Right renal cortex interstitium (tissue), 3 donors: ENCODE measurements around the gene TPPP2. TPM values are rescaled to one million over a fixed set of nuclear protein-coding genes. Genes with fewer than 3 reads are reported as not detected.

Source experiments
- DNase-seq, 3 donors: peaks; one replicate each; pipeline ENCODE4 v3.0.0-alpha.2; 2013; ENCODE audit warnings: low read depth in 3 of 3, low spot score in 2 of 3
- polyA plus RNA-seq, 3 donors: library from polyadenylated mRNA; unstranded; fragments of 120-200 nt; gene quantifications; one replicate each; pipeline ENCODE4 v1.2.1, GENCODE V29; 2013; ENCODE audit not compliant: insufficient read length in 3 of 3

The TPPP2 gene
- polyA plus RNA-seq, 3 donors, result 3.0 to 4.3 (median 3.7) TPM

DNA sequence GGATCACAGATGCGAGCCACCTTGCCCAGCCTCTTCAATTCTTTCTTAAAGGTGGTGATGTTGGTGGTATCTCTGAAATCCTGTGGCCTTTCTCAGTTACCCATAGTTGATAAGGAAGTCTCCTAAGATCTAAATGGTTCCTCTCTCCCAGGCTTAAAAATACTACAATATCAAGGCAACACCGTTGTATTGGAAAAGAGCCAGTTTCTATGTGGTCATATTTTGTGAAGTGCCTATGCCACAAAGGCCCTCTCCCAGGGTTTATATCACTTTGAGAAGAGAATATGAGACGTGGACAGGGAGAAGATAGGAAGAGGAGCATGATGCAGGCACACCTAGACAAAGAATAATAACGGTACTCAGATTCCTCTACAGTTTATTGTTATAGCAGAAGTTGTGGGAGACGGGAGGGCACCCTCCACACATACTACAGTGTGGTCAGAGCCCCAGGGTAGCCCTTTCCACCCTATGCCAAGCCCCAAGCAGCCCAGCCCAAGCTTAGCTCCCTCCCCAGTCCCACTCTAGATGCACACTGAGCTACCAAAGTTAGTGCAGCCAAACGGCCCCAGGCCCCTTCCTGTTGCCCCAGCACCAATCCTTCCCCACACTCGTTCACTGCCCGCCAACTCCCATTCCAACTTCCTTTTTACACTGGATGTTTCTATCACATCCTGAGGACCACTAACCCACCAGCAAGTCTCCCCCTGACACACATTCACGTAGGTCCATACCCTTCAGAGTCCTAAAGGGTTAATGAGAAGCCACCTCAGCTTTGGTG lies 13.4 kb upstream of the TPPP2 start:
- no peak for DNase-seq

DNA sequence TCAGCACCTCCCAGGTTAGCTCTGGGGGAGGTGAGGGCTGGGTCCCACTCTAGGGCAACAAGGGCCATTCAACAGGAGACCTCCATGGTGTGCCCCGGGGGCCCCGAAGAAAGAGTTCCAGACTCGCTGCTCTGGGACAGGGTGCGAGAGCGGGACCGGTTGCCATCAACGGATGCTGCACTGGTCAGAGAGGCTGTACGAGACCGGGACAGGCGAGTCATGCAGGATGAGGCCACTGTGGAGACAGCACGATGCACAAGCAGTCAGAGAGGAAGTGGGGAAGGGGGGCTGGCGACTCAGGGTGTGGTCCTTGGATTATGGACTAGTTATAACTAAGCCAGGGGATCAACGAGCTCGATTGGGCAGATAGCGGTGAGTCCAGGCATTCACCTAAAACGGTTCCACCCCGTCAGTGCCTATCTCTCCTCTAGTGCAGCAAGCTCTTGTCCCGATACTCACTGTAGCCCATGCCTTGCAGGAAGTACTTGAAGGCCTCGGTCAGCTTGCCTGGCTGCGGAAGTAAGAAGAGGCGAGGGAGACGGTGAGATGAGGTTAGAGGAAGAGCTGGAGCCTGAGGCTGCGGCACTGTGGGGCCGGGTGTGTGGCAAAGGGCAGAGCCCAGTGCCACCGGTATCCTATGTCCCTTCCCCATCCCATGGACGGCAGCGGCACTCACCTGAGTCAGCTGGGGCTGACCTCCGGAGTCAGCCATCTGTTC lies 12.3 kb upstream of the TPPP2 start:
- no peak for DNase-seq

DNA sequence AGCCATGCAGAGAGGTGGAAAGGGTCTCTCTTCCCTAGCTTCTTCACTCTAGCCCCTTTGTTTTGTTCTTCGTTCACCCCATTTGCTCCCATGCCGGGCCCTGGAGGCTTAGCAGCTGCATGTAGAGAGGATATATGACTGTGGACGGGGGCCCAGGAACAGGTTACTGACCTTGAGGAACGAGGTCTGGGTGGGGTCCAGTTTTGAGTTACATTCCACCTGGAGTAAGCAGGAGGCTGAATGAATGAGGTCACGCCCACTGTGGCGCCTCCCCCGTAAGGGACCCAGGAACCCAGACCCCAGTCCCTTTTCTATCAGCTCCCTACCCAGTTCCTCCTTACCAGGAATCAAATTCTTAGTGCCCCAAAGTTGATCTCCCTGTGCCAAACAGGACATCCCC lies 11.7 kb upstream of the TPPP2 start:
- DNase-seq, result no peak

DNA sequence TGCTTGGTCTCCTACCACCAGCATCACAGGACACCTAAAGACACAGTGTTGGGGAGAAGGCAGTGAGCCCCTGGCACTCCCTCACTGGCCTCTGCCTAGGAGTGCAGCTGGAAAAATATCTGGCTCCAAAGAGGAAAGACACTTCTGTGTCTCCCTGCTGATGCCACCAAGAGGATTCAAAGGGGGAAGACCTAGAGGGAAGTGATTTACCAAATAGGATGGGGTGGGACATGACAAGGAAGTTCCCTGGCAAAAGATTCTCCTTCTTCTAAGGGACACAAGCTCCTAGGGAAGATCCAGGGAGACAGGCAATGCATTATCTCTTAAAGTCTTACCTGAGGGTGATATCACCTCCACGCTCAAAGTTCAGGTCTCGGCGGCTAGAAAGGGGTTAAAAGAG lies 11.2 kb upstream of the TPPP2 start:
- no peak for DNase-seq

DNA sequence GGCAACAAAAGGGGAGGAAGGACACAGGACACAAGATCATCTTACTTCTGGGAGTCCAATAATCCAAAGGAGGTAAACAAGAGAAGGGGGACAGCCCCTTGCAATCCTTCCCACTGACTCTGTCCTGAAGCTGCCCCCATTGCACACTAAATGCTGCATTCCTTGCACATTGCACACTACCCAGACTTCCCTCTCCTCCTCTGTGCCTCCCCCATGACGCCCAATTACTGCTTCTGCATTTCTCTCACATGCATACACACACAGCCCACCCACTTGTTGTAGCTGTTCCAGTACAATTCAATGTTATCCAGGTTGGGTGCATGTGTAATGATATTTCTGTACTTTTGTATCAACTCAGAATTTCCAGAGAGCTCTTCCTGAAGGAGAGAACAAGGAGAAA lies 10.7 kb upstream of the TPPP2 start:
- no peak for DNase-seq

DNA sequence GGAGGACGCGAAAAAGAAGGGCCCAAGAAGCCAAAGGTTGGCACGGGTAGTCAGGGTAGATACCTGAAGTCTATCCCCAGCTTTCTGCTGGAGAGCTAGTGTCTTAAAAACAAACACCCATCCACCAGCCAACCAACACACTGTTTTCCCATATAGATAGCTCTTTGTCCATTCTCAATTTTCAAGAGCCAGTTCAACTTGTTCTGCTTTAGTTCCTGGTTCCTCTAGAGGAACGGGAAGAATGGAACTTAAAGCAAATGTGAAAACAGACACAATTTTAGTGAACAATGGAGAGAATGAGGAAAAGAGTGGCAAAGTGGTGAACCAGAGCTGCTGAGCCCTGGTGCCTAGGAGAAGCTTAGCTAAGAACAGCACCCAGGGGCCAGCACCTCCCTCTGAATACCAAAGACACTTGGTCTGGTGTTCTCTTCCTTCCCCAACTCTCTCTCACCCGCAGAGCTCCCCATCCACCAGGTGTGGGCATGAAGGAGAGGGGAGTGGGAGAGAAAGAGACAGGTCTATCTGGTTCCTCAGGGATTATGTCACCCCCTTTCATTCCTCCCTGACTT lies 9.0 kb upstream of the TPPP2 start:
- no peak for DNase-seq

DNA sequence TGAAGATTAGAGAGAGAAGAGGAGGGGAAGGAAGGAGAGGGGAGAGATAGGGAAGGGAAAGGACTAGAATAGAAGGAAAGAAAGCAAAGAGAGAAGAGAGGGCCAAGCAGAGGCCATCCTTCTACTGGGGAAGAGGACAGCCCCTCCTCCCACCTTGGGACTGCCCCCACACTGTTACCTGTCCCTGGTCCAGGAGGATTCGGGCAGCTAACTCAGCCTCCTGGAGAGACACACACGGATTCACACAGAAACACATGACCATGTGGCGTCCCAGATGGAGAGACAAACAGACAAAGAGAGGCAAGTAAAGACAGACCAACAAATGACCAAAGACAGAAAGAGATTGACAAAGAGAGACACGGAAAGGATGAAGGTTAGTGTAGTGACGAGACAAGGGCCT lies 7.3 kb upstream of the TPPP2 start:
- no peak for DNase-seq

DNA sequence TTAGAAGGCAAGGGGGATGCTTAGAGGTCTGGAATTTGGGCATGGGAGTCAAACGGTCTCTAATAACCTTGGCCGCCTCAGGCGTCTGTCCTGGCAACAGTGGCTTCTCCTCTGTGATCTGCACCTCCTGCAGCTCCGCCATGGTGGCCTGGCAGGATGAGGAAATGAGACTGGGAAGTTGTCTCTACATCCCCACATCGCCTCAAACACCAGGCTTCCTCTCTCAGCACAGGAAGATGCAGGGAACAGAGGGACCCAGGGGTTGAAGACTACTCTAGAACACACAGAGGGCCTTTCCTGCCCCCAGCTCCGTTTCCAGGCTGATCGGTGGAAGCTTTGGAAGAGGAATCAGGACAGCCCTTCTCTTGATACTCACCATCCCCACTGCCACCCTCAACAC lies 6.8 kb upstream of the TPPP2 start:
- no peak for DNase-seq

DNA sequence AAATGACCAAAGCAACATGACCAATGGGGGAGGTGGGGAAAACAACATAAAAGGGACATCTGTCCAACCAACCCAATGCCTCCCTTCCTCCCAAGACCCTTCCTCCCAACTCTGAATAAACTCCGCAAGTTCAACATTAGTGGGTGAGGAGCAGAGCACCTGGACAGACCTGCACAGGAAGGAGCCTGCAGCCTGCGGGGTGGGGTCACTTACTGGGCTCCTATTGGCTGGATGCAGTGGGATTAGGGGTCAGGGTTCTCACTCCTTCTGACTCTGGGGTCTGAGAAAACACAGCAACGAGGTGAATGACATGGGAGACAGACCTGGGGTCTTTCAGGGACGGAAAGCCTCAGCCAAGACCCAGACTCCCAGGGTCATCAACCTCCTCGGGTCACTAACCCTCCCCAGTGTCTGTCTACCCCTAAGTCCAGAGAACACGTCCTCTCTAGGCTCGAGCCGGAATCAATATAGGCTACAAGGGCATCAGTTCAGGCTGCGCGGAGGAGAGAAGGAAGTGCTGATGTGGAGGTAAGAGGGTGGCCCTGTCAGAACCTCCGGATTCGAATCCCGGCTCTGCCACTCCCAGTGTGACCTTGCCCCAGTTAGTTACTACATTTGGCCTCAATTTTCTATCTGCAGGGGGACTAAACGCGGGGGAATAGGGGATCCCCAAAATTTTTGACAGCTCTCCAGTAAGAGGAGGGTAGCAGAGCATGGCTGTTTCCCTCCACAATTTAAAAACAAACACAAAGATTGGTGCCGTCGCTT lies 6.0 kb upstream of the TPPP2 start:
- no peak for DNase-seq

DNA sequence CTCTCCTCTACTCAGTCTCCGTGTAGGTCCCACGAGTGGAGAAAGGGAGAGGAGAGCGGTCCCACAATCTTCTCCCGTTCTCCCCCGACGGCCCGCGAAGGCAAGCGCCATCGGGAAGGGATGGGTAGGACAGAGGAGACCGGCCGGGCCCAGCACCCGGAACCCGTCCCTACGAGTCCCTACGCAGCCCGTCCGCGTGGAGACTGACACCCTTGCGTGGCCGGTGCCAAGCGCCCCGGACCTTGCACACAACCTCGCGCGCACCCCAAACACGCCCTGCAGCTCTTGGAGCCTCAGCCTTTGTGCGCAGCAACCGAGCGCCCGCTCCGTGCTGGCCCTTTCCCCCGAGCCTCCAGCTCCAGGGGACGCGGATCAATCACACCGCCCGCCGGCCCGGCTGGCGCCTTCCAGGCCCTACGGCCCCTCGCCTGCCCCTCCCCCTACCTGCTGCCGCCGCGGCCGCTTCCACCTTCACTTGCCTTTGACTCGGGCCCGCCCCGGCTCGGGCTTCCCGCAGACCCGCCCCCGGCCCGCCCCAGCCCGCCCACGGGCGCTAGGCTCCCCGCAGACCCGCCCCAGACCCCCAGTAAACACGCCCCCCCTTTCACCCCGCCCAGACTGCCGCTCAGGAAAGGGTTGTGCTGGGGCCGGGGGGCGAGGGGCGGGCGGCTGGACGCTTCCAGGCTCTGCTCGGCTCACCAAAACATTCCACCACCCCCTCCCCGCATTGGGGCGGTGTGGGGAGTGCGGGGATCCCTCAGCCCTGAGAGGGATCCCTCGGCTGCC lies 5.2 kb upstream of the TPPP2 start, which contains the start of gene NDRG2:
TSS of gene NDRG2 (minus strand) at position 477 of the 786 bp plus-strand sequence. CDS start 1,746 bp downstream, outside the sequence.
- DNase-seq, result no peak

DNA sequence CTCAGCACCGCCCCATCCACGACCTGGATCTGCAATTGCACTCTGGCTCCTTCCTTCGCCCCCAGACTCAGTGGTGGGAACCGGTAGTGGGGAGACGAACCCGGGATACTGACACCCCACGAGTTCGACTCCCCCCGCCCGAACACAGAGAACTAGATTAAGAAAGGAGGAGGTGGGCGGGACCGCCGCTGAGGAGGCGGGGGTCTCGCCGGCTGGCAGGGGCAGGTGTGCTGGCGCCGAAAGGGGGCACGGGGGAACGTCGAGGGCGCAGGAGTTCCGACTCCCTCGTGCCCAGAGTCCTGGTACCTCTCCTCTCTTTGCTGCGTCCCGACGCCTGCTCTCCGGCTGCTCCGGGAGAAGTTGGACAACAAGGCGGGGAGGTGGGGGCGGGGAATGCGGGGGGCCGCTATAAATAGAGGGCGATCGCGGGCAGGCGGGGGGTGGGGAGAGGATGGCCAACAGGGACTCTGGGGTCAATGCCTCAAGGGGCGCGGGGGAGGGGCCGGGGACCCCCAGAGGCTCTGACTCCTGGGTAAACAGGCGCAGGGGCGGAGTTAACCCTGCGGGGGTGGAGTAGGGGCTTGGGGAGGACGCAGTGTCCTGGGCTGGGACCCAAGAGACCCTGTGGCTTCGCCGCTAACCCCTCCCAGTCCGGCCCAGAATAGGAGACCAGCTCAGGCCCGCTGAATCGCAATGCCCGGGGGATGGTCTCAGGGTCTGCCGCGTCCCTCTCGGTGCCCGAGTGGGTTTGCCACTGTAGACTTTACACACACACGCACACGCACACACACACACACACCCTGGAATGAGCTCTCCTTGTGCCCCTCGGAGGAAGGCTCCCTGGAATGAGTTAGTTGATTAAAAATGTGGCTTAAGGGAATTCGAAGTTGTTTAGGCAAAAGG lies 4.4 kb upstream of the TPPP2 start:
- DNase-seq, result no peak

DNA sequence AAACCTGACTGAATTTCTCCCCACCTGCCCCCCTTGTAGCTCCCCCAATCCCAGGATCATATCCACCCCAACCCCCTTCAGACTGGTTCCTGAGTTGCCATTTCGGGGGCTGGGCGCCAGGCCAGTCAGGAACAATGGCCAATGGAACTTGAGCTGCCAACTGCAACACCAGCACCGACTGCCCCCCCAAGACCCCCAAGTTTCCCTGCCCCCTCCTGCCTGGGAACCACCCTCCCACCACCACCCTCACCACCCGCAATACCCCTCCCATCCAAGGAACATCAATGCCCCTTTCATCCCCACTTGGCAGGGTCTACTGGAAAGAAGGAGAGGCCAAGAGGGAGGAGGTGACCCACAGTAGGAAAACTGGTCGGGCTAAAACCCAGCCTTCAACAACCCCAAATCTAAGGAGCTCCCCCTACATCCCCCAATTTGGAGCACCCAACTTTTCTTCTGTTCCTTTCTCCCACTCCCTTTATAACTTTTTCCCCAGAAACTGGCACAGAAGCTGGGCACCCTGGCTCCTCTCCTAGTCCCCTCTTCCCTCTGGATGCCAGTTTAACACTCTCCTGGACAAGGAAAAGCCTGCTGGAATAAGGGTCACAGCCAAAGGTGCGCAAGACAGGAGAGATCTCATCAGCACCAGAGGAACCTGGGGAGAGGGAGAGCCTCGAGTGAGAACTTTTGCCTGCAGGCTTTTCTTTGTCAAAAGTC lies 3.6 kb upstream of the TPPP2 start:
- DNase-seq, result no peak

DNA sequence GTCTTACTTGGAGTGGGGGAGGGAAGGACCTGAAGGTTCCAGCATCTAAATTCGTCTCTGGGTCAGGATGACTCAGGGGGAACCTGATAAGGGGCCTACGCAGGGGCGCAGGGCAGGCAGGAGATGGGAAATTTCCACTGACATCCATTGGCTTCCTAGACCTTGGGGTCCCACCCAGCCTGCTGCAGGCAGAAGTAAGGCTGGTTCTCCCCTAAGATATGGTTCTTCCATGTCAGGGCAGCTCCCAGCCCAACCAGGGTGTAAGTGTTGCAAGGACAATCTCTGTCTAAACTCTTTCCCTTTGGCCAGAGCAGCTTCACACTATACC lies 3.1 kb upstream of the TPPP2 start:
- DNase-seq, result no peak

DNA sequence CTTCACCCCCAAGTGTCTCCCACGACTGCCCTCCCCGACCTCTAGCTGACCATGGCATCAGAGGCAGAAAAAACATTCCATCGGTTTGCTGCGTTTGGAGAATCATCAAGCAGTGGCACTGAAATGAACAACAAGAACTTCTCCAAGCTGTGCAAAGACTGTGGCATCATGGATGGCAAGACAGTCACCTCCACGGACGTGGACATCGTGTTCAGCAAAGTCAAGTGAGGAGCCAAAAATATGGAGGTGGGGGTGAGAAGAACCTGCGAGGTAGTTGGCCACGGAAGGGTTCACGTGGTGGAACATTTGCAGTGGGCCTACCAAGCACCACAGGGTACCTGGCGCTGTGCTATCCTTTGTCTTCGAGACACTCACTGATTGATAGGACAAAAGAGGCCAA lies 514 bp downstream of the TPPP2 start:
- no peak for DNase-seq

DNA sequence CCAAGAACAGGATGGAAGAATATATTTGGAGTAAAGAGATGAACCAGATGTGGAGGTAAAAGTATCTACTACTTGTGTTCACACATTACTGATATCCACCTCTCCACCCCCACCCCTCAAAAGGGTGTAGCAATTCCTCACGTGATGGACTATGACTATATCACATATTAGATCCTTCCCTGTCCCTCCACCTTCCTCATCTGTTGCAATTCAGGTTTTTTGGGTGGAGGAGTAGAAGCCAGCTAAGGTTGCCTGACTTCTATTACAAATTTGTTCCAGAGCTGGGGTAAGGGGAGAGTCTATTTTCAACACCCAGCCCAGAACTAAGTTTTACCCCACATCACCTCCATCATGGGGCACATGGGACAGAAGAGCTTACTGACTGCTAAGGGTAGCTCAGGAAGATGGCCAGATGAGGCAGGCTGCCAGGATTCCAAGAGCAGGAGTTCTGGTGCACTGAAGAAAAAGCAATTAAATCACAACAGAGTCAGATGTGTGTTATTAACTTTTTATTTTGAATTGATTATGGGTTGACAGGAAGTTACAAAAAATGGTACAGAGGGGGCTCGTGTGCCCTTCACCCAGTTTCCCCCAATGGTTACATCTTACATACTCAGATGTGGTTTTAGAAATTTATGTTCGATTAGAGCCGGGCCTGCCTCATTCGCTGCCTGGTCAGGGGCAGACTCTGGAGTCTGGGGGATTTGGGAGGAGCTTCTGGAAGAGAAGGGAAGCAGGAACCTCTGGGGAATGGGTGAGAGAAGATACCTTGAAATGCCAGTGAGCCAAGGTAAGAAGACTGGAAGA lies 2.5 kb downstream of the TPPP2 start:
- DNase-seq, result no peak

DNA sequence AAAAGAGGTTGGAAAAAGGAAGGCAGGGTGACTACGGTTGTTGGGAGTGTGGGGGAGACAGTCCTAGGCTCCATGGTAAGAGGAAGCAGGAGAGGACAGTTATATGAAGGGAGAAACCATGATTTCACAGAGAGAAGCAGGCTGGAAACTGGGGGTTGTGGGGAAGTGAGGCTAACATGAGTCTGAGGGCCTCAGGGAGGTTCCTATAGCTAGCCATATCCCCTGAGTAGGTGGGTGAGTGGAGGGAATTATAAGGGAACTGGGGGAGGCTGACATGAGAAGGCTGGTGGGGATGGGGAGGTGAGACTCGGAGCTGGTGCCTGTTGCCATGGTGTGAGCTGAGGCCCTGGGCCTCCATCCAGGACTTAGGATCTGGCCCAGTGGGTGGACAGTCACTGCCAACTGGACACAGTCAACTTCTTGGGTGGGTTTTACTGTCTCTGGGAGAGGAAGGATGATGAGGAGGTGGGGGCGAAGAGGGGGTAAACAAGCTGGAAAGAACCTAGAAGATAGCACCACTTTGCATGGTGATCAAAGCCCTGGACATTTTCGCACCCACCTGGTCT lies 3.2 kb downstream of the TPPP2 start:
- DNase-seq, result no peak

DNA sequence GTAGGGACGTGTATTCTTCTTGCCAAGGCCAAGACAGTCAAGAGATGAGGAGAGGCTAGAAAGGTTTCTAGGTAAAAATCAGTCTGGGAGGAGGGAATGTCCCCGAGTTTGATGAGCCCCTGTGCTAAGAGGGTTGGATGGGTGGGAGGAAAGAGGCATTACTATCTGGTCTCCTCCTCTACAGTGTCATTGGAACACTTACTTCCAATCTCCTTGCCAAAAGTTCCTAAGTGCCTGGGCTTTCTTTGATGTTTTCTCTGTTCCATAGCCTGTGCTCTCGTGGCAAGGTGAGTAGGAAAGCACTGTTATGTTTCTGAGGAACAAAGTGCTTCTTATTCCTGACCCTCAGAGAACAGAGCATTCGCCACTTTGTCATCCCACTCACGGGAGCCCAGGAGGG lies 4.7 kb downstream of the TPPP2 start, which contains the start of gene RNASE13:
TSS of gene RNASE13 (minus strand) at position 101 of the 400 bp plus-strand sequence. CDS start 519 bp downstream, outside the sequence.
- no peak for DNase-seq

DNA sequence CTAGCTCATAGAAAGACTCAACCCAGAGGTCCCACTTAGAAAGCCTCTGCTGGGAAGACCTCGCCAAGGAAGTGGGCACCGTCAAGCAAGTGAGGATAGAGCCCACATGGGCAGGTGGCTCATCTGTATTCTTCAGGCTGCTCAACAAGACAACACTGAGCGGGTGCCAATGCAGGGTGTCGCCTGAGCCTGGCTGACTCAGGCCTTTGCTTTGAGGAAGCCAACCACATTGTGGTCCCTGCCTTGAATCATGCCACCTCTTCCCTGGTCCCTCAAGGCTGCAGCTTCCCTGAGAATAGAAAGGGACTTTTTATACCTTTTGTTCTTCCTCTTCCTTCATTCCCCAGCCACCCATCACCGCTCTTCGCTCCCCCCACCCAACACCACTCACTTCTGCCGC lies 6.7 kb downstream of the TPPP2 start:
- no peak for DNase-seq
